COLO668 (cell line): ENCODE data around the gene GPX4.

ENCODE experiments used
- DNase-seq: peaks from one replicate; lab custom pipeline; 2025; ENCODE audit not compliant: unreplicated experiment; lab: John Stamatoyannopoulos, UW

The GPX4 gene

DNA sequence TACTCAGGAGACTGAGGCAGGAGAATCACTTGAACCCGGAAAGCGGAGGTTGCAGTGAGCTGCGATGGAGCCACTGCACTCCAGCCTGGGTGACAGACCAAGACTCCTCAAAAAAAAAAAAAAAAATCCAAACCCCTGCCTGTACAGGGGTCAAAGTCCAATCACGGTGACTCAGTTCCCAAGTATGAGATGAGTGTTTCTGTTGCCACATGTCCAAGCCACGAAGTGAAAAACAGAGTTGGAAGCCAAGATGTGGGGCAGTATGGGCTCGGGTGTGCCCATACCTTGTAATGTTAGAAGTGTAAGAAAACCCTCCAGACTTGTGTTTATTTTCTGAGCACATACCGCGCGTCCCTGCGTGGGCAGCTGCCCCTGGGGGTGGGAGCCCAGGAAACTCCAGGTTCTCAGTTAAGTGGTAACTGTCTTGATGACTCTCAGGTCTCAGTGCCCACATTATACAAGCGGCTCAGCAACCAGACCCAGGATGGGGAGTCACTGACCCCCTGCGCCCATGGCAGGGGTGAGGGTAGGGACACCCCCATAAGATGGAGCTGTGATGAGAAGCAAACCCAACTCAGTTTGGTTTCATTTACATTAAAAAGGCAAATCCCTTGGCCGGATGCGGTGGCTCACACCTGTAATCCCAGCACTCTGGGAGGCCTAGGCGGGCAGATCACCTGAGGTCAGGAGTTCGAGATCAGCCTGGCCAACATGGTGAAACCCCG is 1.2 kb upstream of the GPX4 start:
- no peak for DNase-seq

DNA sequence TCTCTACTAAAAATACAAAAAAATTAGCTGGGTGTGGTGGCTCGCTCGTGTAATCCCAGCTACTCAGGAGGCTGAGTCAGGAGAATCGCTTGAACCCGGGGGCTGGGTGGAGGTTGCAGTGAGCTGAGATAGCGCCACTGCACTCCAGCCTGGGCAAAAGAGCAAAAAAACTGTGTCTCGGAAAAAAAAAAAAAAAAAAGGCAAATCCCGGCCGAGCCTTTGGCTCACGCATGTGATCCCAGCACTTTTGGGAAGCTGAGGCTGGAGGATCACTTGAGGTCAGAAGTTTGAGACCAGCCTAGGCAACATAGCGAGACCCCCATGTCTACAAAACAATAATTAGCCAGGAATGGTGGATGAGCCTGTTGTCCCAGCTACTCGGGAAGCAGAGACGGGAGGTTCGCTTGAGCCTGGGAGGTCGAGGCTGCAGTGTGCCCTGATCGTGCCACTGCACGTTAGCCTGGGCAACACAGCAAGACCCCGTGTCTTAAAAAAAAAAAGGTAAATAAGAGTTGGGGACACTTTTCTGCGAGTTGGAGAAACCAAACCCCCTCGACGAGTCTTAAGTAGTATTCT is 574 bp upstream of the GPX4 start:
- no peak for DNase-seq

DNA sequence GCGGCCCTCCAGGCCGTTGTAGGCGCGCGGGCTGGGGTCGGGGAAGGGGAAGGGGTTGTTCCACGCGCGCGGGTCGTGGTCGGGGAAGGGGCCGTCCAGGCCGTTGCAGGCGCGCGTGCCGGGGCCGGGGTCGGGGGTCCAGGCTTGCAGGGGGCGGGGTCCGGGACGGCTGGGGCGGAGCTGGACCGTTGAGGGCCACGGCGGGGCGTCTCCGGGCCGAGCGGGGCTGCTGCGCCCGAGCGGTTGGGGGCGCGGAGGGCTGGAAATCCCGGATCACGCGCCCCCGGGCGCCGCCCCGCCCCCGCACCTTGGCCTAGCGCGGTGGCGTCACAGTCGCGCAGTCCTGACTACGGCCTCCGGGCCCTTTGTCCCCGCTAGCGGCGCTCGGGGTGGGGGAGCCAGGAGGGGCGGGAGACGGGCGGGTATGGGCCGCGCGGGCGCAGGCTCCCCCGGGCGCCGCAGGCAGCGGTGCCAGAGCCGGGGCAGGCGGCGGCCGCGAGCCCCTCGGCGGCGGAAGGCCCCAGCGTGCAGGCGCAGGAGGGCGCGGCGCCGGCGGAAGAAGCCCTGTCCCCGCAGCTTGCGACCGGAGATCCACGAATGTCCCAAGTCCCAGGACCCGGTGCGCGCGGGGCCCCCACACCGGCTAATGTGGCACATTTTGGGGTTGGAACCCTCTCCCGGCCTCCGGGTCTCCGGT is 665 bp downstream of the GPX4 start:
- DNase-seq: peak; percentile 77

DNA sequence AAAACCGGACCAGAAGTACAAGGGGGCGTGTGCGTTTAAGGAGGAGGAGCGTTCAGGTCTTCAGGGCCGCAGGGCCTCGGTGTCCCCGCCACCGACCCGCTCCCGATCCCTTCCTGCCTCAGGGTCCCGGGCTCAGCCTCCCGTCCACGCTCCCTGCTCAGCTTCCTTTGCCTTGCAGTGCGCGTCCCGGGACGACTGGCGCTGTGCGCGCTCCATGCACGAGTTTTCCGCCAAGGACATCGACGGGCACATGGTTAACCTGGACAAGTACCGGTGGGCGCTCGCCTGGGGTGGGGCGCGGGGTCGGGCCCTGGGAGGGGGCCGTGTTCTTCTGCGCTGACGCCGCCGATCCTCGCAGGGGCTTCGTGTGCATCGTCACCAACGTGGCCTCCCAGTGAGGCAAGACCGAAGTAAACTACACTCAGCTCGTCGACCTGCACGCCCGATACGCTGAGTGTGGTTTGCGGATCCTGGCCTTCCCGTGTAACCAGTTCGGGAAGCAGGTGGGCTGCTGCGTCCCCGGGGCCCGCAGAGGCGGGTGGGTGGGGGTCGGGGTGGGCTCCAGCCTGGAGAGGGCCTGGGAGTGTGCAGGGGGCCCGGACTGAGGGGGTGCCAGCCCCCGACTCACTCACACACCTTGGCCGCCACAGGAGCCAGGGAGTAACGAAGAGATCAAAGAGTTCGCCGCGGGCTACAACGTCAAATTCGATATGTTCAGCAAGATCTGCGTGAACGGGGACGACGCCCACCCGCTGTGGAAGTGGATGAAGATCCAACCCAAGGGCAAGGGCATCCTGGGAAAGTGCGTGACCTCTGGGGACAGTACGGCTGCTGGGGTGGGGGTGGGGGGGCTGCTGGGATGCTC is 1.4 kb downstream of the GPX4 start:
- peak; percentile 46 for DNase-seq

DNA sequence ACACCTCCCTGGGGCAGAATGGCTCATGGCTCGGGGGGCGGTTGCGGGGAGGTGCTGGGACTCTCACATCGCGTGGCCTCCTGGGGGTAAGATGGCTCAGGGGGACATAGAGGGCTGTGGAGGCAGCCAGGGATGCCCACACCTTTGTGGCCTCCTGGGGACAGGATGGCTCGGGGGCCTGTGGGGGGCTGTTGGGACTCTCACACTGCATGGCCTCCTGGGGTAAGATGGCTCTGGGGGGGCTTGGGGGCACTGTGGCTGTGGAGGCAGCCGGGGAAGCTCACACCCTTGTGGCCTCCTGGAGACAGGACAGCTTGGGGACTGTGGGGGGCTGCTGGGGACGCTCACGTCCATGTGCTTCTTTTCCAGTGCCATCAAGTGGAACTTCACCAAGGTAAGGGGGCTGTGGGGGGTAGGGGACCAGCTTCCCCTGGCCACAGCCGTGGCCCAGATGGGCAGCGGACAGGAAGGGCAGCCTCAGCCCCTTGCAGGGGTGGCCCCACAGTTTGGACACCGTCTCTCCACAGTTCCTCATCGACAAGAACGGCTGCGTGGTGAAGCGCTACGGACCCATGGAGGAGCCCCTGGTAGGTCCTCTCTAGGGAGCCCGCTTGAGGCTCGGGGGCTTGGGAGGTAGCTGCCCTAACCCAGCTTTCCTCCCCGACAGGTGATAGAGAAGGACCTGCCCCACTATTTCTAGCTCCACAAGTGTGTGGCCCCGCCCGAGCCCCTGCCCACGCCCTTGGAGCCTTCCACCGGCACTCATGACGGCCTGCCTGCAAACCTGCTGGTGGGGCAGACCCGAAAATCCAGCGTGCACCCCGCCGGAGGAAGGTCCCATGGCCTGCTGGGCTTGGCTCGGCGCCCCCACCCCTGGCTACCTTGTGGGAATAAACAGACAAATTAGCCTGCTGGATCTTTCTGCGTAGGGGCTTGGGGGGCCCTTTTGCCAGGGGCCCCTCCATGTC is 2.4 kb downstream of the GPX4 start:
- no peak for DNase-seq

DNA sequence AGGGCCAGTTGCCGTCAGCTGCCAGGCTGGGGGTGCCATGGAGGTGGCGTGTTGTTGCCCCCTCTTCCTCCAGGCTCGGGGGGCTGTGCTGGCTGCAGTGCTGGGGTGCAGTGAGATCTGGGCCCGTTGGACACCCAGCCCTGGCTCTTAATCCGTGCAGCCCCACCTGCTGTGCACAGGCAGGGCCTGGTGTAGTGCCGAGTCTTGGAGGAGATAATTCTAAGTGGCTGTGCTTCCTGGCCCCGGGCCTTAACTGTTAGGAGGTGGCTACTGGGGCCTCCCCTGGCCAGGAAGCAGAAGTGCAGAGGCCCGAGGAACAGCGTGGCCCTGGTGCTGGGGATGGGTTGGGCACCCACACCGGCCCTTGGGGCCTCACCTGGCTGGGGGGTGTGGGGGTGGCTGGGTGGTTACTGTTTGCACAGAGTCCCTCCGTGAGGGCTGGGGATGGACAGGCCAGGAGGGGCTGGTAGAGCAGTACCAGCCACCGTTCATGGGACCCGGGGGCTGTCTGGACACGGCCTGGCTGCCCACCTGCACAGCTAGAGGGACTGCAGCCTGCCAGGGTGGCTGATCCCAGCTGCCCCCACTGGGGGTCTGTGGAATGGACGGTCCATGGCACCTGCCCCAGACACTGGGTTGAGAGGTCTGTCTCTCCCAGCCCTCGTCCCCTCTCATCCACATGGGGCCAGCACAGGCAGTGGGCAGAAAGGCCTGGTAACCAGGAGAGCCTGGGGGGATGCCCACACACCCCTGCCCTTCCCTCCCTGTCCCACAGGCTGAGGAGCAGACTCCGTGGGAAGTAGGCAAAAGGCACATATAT is 3.3 kb downstream of the GPX4 start:
- DNase-seq: no peak

DNA sequence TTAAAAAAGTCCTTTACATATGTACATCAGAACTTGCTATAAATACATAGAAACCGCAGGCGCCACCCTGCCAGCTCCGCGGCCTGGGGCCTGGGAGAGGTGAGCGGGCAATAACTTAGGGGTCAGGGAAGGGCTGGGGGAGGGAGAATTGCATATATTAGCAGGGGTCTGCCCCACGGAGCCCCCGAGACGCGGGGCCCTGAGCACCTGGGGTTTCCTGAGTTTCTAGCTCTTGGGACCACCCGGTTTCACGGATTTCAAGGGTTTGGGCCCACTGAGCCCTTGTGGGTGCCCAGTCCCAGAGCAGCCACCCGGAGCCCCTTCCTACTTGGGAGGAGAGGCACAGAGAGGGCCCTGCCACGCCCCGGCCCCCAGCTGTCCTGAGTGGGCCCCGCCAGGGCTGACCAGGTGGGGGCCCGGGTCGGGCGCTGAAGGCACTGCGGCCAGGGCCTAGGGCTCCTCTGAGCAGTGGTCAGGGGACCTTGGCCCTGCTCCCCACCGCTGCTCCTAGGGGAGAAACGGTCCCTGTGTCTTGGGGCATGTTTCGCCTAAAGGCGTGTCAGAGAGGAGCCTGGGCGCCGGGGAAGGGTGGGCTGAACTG is 4.0 kb downstream of the GPX4 start:
- DNase-seq: no peak

DNA sequence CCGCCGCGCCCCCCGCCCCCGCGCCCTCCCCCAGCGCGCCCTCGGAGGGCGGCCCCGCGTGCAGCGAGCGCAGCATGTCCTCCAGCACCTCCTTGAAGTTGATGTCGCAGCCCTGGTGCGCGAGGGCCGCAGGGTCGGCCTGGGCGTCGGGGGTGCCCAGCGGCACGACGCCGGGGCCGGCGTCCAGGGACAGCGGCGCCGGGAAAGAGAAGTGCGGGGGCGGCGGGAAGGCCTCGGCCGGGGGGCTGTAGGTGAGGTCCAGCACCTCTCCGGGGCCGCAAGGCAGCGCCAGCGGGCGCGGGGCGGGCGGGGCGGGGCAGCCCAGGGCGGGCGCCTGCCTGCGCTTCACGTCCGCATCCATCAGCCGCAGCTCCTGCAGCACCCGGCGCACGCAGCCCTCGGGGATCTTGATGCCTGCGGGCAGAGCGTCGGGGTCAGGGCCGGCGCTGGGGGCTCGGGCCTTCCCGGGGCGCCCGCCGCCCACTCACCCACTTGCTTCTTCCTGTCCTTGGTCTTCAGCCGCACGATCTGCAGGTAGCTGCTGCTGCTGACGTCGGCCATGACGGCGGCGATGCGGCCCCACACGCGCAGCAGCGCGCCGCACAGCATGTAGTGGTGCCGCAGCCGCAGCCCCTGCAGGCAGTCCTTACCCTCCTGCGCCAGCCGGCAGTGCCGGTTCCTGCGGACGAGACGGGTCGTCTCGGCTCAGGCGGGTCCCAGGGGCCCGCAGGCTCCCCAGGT is 4.7 kb downstream of the GPX4 start:
- DNase-seq: no peak

DNA sequence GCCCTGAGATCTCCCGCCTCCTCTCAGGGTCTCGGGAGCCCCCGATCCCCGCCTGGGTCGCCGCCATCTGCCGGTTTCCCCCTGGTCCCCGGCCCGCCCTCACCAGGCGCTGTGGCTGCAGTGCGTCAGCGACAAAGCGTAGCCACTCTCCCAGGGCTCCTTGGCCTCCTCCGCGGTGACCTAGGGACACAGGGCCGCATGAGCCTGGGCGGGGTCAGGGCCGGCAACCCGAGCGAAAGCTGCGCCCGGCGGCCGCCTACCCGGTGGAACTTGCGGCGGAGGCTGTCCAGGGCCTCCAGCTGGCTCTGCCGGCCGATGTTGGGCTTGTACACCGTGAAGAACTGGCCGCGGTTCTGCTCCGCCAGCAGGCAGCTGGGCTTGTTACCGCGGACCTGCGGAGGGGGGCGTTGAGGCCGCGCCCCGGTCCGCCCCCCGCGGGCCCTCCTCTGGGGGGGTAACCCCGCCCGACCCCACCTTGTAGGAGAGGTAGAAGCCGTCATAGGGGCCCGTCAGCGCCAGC is 5.3 kb downstream of the GPX4 start:
- no peak for DNase-seq

DNA sequence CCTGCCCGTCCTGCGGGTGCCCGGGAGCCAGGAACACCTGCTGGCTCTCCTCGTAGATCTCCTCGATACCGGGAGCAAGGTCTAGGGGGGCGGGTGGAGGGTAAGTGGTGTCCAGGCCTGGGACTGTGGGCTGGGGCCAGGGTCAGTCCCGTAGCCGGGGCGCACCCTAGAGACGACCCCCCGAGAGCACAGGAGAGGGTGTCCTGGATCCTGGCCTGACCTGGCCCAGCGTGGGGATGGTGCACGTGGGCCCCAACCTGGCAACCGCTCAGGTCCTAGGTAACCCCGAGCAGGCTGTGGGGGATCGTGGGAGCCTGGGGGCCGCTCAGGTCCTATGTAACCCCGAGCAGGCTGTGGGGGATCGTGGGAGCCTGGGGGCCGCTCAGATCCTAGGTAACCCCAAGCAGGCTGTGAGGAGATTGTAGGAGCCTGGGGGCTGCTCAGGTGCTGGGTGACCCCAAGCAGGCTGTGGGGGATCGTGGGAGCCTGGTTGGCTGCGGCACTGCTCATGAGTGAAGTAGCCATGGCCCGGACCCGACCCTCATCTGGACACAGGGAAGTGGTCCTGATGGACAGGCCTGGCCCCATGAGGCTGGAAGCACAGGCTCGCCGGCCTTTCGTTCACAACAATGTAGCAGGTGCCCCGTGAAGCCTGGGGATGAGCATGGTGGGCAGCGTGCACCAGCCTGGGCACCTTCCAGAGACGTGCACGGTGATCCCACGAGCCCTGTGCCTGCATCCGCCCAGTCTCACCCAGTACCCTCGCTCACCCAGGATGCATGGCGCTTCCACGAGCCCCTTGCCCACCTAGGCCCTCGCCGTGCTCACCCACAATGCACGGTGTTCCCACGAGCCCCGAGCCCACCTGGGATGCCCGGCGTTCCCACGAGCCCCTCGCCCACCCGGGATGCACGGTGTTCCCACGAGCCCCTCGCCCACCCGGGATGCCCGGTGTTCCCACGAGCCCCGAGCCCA is 6.2 kb downstream of the GPX4 start:
- DNase-seq: no peak

DNA sequence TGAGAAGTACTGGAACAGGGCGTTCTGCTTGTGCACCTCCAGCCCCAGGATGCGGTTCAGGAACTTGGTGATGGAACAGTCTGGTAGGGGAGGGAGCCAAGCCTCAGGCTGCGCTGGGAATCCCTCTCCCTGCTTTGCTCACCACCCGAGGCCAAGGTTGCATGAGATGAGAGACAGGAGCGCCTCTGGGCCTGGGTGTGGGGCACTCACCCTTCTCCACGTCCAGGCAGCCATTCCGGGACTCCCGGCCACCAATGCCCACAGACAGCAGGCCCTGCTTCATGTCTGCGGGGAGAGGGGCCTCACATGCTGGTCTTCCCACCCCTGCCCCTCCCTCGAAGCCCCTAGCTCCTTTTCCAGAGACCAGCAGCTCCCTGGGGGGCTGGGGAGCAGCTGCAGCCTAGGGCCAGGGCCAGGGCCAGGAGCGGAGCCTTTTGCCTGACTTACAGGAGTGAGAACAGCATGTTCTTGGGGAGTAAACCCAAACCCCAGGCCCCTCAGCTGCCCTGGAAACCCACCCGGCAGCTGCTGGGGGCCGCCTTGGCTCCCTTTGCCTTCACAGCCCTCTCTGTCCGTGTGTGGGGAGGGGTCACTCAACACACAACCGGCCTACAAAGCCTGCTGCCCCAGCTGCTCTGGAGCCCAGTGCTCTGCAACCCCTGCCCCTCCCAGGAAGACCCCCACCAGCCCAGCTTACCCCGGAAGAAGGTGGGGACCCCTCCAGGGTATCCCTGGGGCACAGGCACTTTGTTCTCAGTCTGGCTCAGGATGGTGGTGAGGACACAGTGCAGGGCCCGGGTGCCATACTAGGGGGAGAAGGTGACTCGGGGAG is 7.2 kb downstream of the GPX4 start:
- DNase-seq: no peak

DNA sequence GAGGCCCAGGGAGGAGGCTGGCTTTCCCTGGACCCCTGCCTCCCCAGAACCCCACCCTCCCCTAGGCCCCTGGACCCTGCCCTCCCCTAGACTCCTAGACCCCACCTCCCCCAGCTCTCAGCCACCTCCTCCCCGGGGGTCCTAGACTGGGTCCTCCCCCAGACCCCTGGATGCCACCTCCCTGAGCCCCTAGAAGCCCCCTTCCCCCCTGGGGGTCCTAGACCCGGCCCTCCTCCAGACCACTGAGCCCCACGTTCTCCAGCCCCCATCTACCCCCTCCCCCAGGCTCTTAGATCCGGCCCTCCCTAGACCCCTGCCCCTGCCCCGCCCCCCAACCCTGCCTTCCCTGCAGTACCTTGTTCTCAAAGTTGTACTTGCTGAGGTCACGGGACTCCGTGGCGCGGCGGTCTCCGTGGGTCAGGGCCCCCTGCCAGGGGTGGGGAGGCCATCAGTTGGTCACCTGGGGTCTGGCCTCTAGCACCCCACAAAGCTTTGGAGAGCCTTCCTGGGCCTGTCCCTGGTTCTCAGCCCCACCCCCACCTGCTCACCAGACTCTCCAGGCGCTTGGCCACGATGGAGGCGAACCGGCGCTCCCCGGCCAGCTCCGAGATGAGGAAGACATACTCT is 8.0 kb downstream of the GPX4 start:
- DNase-seq: no peak

DNA sequence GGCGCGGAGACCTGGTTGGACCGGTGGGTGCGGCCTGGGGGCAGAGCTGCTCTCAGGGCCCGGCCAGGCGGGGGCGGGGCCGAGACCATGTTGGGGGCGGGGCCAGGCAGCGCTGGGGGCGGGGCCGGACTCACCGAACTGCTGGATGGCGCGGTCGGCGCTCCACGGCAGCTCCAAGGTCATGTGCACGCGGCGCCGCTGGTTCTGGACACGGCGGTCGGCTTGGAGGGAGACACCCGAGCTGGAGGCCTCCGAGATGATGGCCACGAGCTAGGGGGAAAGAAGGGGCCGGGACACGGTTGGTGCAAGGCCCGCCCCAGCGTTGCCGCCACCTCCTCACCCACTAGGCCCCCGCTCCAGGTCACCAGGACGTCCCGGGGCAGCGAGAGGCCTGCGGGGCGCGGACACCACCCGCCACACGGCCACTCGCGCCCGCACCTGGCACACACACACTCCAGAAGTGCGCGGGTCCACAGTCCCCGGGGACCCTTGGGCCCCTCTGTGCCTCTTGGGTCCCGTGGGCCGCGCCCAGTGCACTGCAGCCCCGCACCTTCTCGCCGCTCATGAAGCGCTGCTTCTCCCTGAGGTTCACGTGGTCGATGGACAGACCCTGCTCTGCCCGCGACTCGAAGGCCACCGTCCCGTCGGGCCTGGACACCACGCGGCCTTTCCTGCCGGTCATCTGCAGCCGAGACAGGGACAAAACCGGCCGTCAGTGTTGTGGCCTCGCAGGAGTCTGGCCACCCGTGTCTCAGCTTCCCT is 8.7 kb downstream of the GPX4 start:
- DNase-seq: no peak

DNA sequence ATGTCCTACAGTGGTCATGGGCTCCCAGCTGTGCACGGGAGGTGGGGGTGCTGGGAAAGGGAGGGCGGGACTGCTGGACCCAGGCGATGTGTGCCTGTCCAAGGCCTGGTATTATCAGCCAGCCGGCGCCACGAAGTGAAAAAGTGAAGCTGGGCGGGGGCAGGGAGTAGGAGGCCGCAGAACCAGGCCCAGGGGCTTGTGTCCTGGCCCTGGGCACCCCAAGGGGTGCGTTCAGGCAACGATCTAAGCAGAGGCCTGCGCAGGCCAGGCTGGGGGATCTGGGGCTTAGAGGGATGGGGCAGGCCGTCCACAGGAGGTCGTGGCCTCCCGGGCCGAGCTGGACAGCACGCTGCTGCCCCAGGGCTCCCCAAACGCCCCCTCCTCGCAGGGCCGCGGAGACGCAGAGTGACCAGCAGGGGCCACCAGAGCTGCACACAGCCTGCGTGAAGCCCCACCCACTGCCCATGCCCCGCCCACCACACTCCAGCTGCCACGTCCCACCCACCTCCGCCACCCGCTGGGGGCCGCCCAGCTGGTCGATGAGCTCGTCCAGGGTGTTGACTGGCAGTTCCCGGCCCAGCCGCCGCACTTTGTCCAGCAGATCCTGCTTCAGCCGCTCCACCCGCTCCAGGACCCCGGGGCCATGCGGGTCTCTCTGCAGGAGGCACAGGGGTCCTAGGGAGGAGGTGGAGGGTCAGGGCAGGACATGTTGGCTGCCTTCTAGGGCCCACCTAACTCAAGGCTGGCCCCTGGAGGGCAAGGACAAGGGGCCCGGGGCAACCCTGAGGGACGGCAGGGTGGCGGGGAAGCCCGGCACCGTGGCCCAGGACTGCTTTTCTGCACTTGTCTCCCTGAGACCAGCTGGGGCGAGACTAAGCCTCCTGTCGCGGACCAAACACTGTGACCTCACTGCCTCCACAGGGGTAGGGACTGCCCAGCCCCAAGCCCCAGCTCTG is 9.5 kb downstream of the GPX4 start:
- peak; percentile 95 for DNase-seq
